Measurements from ENCODE around the gene ERICH6. TPM values are rescaled to one million over a fixed set of nuclear protein-coding genes. Genes with fewer than 3 reads are reported as not detected.

Gene ERICH6
- total RNA-seq, 4 donors from 2014 or later, result not detected

GRCh38 chr3:150635076-150635475 is 68.6 kb downstream of the ERICH6 start:
- Histone ChIP-seq H3K36me3 (peaks cover 0 to 20% of the 10 kb centered on the region in 2 donors), H3K9me3 (no peaks in the 10 kb centered on the region), H3K27me3 (no peaks in the 10 kb centered on the region), H3K4me3 (no peak overlapping the region), H3K27ac (no peak overlapping the region), H3K4me1 (no peaks in the 10 kb centered on the region)
- TF ChIP-seq POLR2A (IDR thresholded peaks at IDR 0.05) (no peak), POLR2AphosphoS5 (IDR thresholded peaks at IDR 0.05) (no peak), EP300 (IDR thresholded peaks at IDR 0.05) (no peak), CTCF (IDR thresholded peaks at IDR 0.05) (no peak)
- no peak for ATAC-seq
- WGBS, 2 donors (ENCODE audit: low coverage in 1 of 2), result 40 to 45% methylated on average over 6 of the region's 6 CpGs

- TF ChIP-seq EP300 (IDR thresholded peaks at IDR 0.05) (no peak), POLR2A (IDR thresholded peaks at IDR 0.05) (no peak), POLR2AphosphoS5 (IDR thresholded peaks at IDR 0.05) (no peak), CTCF (IDR thresholded peaks at IDR 0.05) (no peak)
- ATAC-seq, result no peak
- Histone ChIP-seq H3K4me3 (no peak overlapping the region), H3K9me3 (no peaks in the 10 kb centered on the region), H3K27me3 (no peaks in the 10 kb centered on the region), H3K4me1 (no peaks in the 10 kb centered on the region), H3K27ac (no peak overlapping the region), H3K36me3 (peaks cover 7 to 53% of the 10 kb centered on the region in 2 donors)
- 84 to 87% methylated on average over 3 to 7 of the region's 7 CpGs for WGBS, 2 donors (ENCODE audit: low coverage in 1 of 2)
Measured at GRCh38 chr3:150631515-150632221, 72.1 kb downstream of the ERICH6 start.

- Histone ChIP-seq H3K9me3 (no peaks in the 10 kb centered on the region), H3K27me3 (no peaks in the 10 kb centered on the region), H3K4me3 (no peak overlapping the region), H3K36me3 (peaks cover 7 to 76% of the 10 kb centered on the region in 2 donors), H3K27ac (no peak overlapping the region), H3K4me1 (peaks cover 0 to 13% (median 0%) of the 10 kb centered on the region in 3 donors)
- no peak for TF ChIP-seq POLR2AphosphoS5 (IDR thresholded peaks at IDR 0.05)
- TF ChIP-seq POLR2A (IDR thresholded peaks at IDR 0.05), result no peak
- no peak for TF ChIP-seq CTCF (IDR thresholded peaks at IDR 0.05)
- TF ChIP-seq EP300 (IDR thresholded peaks at IDR 0.05), result no peak
- no peak for ATAC-seq
- WGBS, 2 donors (ENCODE audit: low coverage in 1 of 2), result 49 to 58% methylated on average over 2 of the region's 2 CpGs
Measured at GRCh38 chr3:150627557-150627956, 76.2 kb downstream of the ERICH6 start.

GRCh38 chr3:150626148-150626930 is 77.4 kb downstream of the ERICH6 start:
- H3K27ac ChIP-seq, result no peak overlapping the region
- no peaks in the 10 kb centered on the region for H3K27me3 ChIP-seq
- 73% methylated on average over 2 of the region's 2 CpGs; no CpG with 5 or more reads in 1 of the 2 donors for WGBS, 2 donors (ENCODE audit: low coverage in 1 of 2)
- H3K4me3 ChIP-seq, result no peak overlapping the region
- no peak for ATAC-seq
- peaks cover 0 to 13% (median 0%) of the 10 kb centered on the region in 3 donors for H3K4me1 ChIP-seq
- peaks cover 7 to 69% of the 10 kb centered on the region in 2 donors for H3K36me3 ChIP-seq
- H3K9me3 ChIP-seq, result no peaks in the 10 kb centered on the region
- TF ChIP-seq EP300 (IDR thresholded peaks at IDR 0.05) (no peak), CTCF (IDR thresholded peaks at IDR 0.05) (no peak), POLR2AphosphoS5 (IDR thresholded peaks at IDR 0.05) (no peak)
